COLO668 (cell line): ENCODE data around the gene TCF25.
"Not testable (repeated sequence)": the region's sequence is repeated elsewhere in the genome, so short reads cannot be mapped to it uniquely, and the experiment has no call there.

Experiments
- DNase-seq: peaks from one replicate; lab custom pipeline; 2025; ENCODE audit not compliant: unreplicated experiment; lab: John Stamatoyannopoulos, UW

Gene TCF25

GRCh38 chr16:89873972-89874689, 739 bp downstream of the TCF25 start:
- DNase-seq = peak; percentile 94

DNA sequence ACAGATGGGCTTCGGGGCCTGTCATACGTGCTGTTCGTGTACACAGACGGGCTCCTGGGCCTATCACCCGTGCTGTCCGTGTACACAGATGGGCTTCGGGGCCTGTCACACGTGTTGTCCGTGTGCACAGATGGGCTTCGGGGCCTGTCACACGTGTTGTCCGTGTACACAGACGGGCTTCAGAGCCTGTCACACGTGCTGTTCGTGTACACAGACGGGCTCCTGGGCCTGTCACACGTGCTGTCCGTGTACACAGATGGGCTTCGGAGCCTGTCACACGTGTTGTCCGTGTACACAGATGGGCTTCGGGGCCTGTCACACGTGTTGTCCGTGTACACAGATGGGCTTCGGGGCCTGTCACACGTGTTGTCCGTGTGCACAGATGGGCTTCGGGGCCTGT, 5.7 kb downstream of the TCF25 start:
- DNase-seq = not testable (repeated sequence)

DNA sequence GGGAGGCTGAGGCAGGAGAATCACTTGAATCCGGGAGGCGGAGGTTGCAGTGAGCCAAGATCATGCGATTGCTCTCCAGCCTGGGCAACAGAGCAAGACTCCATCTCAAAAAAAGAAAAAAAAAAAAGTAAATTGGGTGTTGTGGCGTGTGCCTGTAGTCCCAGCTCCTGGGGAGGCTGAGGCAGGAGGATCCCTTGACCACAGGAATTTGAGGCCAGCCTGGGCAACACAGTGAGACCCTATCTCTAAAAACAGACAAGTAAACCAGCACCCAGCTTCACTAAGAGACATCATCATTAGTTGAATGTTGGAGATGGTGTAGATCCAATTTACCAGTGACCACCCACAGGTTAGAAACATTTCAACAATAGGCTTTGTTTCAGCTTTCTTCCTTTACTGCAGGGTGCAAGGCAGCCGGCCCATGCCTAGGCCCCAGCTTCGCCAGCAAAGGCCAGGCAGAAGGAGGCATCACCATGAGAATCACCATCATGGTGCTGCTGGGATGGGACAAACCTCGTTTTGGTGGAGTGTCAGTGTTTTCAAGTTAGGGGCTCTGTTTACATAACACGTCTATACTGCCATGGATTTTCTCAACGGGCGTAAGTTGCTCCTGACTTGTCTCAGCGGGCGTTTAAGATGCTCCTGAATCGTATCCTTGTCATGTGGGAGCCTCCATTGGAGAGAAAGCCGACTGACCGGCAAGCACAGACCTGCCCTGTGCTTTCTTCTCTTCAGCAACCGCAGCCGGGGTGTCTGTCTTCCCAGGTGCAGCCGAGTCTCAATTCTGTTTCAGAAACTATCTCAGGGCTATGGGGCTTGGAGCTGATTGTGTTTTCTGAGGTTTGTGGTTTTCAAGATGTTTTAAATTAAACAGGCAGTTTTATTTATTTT, 7.3 kb downstream of the TCF25 start:
- no peak for DNase-seq

DNA sequence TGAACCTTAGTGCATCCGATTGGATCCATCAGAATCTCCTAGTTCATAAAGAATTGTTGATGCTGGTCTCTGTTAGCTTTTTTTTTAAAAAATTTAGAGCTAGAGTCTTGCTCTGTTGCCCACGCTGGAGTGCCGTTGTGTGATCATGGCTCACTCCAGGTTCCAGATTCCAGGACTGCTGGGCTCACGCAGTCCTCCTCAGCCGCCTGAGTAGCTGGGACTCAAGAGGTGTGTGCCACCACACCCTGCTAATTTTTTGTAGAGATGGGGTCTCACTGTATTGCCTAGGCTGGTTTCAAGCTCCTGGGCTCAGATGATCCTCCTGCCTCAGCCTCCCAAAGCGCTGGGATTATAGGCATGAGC, 8.0 kb downstream of the TCF25 start:
- DNase-seq = no peak

DNA sequence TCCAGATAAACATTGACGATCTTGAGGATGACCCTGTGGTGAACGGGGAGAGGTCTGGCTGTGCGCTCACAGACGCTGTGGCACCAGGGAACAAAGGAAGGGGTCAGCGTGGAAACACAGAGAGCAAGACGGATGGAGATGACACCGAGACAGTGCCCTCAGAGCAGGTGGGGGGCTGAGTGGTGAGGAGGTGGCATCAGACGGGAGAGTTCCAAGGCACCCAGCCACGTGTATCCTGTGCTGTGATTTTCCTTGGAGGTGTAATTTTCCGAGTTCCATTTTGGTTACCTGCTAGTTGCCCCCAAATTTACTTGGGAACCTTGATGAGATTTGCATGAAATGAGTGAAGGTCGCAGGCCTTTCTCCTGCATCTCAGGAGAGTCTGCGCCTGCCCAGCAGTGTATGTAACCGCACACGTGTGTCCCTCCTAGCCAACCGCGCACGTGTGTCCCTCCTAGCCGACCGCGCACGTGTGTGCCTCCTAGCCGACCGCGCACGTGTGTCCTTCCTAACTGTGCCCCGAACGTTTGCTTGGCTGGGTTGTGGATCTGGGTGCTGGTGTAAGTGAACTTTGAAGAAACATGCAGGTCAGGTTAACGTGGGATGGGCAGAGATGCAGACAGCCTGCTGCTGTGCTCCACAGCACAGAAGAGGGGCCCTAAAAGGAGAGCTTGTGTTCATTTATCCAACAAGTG, 10.1 kb downstream of the TCF25 start:
- no peak for DNase-seq

GRCh38 chr16:89884041-89884421, 10.6 kb downstream of the TCF25 start:
- no peak for DNase-seq

- DNase-seq = no peak
Measured at GRCh38 chr16:89887243-89887642, 13.9 kb downstream of the TCF25 start.

- no peak for DNase-seq
Measured at GRCh38 chr16:89890200-89890599, 16.8 kb downstream of the TCF25 start.

GRCh38 chr16:89890886-89891657, 17.7 kb downstream of the TCF25 start:
- DNase-seq = no peak

- DNase-seq = no peak
Measured at GRCh38 chr16:89892055-89892630, 18.8 kb downstream of the TCF25 start.

DNA sequence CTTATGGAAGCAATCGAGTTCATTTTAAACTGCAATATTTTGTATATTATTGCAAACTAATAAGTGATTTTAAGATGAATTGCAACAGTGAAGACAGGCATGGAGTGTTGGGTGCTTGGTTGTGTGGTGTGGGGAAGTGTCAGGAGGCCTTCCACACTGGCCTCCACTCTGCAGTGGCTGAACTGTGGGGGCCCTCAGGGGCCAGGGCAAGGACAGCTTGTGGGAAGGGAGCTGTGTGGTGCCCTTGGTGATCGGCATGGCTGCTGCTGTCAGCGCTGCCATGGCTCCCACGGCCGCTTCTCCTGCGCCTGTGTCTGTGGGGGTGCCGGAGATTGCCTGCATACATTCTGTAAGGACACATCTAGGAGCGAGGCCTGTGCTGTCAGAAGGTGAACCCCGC, 19.2 kb downstream of the TCF25 start:
- DNase-seq = no peak

- DNase-seq = no peak
Measured at GRCh38 chr16:89893642-89894548, 20.5 kb downstream of the TCF25 start.

DNA sequence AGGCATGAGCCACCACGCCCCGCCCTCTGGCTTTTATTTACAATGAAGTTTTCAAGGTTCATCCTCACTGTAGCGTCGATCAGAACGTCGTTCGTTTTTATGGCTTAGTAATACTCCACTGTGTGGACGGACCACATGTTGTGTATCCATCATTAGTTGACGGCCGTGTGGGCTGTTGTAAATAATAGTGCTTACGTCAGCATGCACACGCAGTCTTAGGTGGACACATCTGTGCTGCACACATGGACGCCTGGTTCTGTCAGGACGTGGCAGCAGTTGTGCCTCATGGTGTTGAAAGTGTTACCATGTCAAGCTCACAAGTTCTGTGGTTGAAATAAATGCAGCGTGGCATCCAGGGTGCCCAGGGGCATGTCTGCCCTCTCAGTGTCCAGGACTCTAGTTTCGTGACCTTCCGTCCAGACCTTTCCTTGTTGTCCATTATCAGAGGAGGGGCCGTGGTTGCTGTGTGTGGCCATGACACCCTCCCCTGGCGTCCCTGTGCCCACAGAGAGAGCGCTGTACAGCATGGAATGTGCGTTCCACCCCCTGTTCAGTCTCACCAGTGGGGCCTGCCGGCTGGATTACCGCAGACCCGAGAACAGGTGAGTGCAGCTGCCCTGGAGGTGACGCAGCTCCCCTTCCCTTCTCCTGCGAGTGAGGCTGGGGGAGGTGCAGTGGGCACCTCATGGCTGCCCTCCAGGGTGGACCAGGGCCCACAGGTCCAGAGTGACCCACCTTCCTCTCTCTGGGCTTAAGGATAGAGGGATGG, 22.3 kb downstream of the TCF25 start:
- DNase-seq = no peak

GRCh38 chr16:89897204-89897603, 23.8 kb downstream of the TCF25 start:
- DNase-seq = no peak

DNA sequence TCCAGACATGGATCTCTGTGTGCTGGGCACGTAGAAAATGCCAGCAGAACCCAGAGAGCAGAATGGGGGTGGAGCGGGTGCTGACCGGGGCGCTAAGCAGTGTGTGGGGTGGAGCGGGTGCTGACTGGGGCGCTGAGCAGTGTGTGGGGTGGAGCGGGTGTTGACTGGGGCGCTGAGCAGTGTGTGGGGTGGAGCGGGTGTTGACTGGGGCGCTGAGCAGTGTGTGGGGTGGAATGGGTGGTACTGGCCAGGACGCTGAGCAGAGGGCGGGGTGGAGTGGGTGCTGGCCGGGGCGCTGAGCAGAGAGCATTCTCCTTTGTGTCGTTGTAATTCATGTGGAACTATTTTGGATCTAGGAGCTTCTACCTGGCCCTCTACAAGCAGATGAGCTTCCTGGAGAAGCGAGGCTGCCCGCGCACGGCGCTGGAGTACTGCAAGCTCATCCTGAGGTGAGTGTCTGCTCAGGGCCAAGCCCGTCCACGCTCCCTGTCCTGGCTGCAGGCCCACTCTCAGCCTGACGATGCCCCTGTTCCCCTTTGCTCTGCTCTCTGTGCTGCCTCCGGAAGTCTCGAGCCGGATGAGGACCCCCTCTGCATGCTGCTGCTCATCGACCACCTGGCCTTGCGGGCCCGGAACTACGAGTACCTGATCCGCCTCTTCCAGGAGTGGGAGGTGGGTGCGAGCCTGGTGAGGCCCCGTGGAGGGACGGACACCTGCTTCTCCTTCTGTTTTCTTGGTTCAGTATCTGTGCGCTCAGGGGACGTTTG, 25.0 kb downstream of the TCF25 start:
- no peak for DNase-seq

- DNase-seq = no peak
Measured at GRCh38 chr16:89899879-89900481, 26.6 kb downstream of the TCF25 start.

- no peak for DNase-seq
Measured at GRCh38 chr16:89900885-89901284, 27.5 kb downstream of the TCF25 start.

GRCh38 chr16:89902980-89903379, 29.6 kb downstream of the TCF25 start:
- no peak for DNase-seq
